WTC11 (cell line): ENCODE data around the gene DLGAP4.
"Not testable (repeated sequence)": the region's sequence is repeated elsewhere in the genome, so short reads cannot be mapped to it uniquely, and the experiment has no call there.

ENCODE experiments used
- CREB1 ChIP-seq: sonication (generic); formaldehyde crosslinking; IDR thresholded peaks from 2 replicates; pipeline ENCODE4 v1.8.0; 2023; ENCODE audit warnings: mild to moderate bottlenecking, missing genetic modification reagents
- CTCF ChIP-seq: fragments of 200-600 bp; IDR thresholded peaks from 2 replicates; pipeline ENCODE4 v1.8.0; 2022; ENCODE audit warnings: antibody characterized with exemption
- E2F4 ChIP-seq: sonication (generic); formaldehyde crosslinking; IDR thresholded peaks from 2 replicates; pipeline ENCODE4 v1.8.1; 2022; ENCODE audit warnings: low read depth, mild to moderate bottlenecking, moderate library complexity, missing genetic modification reagents, borderline replicate concordance
- ESRRA ChIP-seq: sonication (generic); formaldehyde crosslinking; IDR thresholded peaks from 2 replicates; pipeline ENCODE4 v1.8.1; 2022; ENCODE audit warnings: mild to moderate bottlenecking, missing genetic modification reagents, borderline replicate concordance
- GABPB1 ChIP-seq: sonication (generic); formaldehyde crosslinking; IDR thresholded peaks from 2 replicates; pipeline ENCODE4 v1.8.1; 2023; ENCODE audit warnings: mild to moderate bottlenecking, missing genetic modification reagents
- NR1H2 ChIP-seq: sonication (generic); formaldehyde crosslinking; IDR thresholded peaks from 2 replicates; pipeline ENCODE4 v1.9.0; 2021; ENCODE audit warnings: mild to moderate bottlenecking, moderate library complexity, missing genetic modification reagents
- NR2C2 ChIP-seq: sonication (generic); formaldehyde crosslinking; IDR thresholded peaks from 2 replicates; pipeline ENCODE4 v1.8.0; 2022; ENCODE audit warnings: mild to moderate bottlenecking, missing genetic modification reagents
- STAT6 ChIP-seq: sonication (generic); formaldehyde crosslinking; conservative IDR thresholded peaks from 2 replicates; pipeline ENCODE4 v1.8.1; 2023; ENCODE audit warnings: mild to moderate bottlenecking, low read depth, missing genetic modification reagents, moderate library complexity
- USF1 ChIP-seq: sonication (generic); formaldehyde crosslinking; IDR thresholded peaks from 2 replicates; pipeline ENCODE4 v1.8.0; 2022; ENCODE audit warnings: mild to moderate bottlenecking, missing genetic modification reagents
- USF2 ChIP-seq: sonication (generic); formaldehyde crosslinking; IDR thresholded peaks from 2 replicates; pipeline ENCODE4 v1.8.1; 2023; ENCODE audit warnings: mild to moderate bottlenecking, missing genetic modification reagents, moderate library complexity
- ZBTB21 ChIP-seq: sonication (generic); formaldehyde crosslinking; IDR thresholded peaks from 2 replicates; pipeline ENCODE4 v1.8.1; 2023; ENCODE audit warnings: mild to moderate bottlenecking, missing genetic modification reagents, borderline replicate concordance
- ZBTB43 ChIP-seq: sonication (generic); formaldehyde crosslinking; IDR thresholded peaks from 2 replicates; pipeline ENCODE4 v1.8.1; 2023; ENCODE audit warnings: mild to moderate bottlenecking, missing genetic modification reagents
- ZNF263 ChIP-seq: sonication (generic); formaldehyde crosslinking; IDR thresholded peaks from 2 replicates; pipeline ENCODE4 v1.8.1; 2022; ENCODE audit warnings: low read depth, mild to moderate bottlenecking, moderate library complexity, missing genetic modification reagents
- ZNF281 ChIP-seq: sonication (generic); formaldehyde crosslinking; IDR thresholded peaks from 2 replicates; pipeline ENCODE4 v1.8.0; 2023; ENCODE audit warnings: mild to moderate bottlenecking, missing genetic modification reagents

GRCh38 chr20:36564078-36564725 is 258.1 kb downstream of the DLGAP4 start:
- TF ChIP-seq CTCF; ZNF263 (CRISPR knock-in tag); ZBTB21 (CRISPR knock-in tag); NR1H2 (CRISPR knock-in tag); GABPB1 (CRISPR knock-in tag); ZNF281; CREB1 (CRISPR knock-in tag); ESRRA (CRISPR knock-in tag); E2F4 (CRISPR knock-in tag); USF2; ZBTB43 (CRISPR knock-in tag); USF1 (CRISPR knock-in tag); NR2C2; STAT6 (CRISPR knock-in tag): not testable (repeated sequence)
